Lower leg skin (tissue), 3 donors: ENCODE data around the gene LRCOL1.

ENCODE experiments used
- CTCF ChIP-seq, 3 donors: fragments of 450-650 bp; IDR thresholded peaks; one replicate each; pipeline ENCODE4 v1.5.1; 2016; ENCODE audit warnings: antibody characterized with exemption in 3 of 3, mild to moderate bottlenecking in 3 of 3, moderate library complexity in 2 of 3
- POLR2A ChIP-seq, 2 donors: fragments of 450-650 bp; IDR thresholded peaks; one replicate each; pipeline ENCODE4 v1.6.1; 2016 to 2017; ENCODE audit warnings: antibody characterized with exemption in 2 of 2, mild to moderate bottlenecking in 1 of 2, moderate library complexity in 1 of 2

GRCh38 chr12:132574271-132574996, 35.9 kb downstream of the LRCOL1 start:
- TF ChIP-seq CTCF (IDR thresholded peaks at IDR 0.05), result no peak
- TF ChIP-seq POLR2A (IDR thresholded peaks at IDR 0.05), result no peak
